Smooth muscle cell (in vitro differentiated cells): ENCODE measurements around the gene MTAP. TPM values are rescaled to one million over a fixed set of nuclear protein-coding genes. Genes with fewer than 3 reads are reported as not detected.

Experiments used
- DNase-seq: peaks from one replicate; lab custom pipeline; 2025; ENCODE audit not compliant: unreplicated experiment; lab: John Stamatoyannopoulos, UW
- H2AFZ ChIP-seq: fragments of 200-600 bp; sonication (generic); 2 replicates; pipeline ENCODE4 v1.6.0; 2016; ENCODE audit warnings: antibody characterized with exemption, low read depth, mild to moderate bottlenecking
- H3F3A ChIP-seq: fragments of 200-600 bp; sonication (generic); 2 replicates; pipeline ENCODE4 v1.6.0; 2017; ENCODE audit warnings: antibody characterized with exemption, low read depth
- H3K27ac ChIP-seq: fragments of 200-600 bp; sonication (generic); 2 replicates; pipeline ENCODE4 v1.5.1; 2016; ENCODE audit warnings: low read depth, mild to moderate bottlenecking
- H3K27me3 ChIP-seq: fragments of 200-600 bp; sonication (generic); 2 replicates; pipeline ENCODE4 v1.6.1; 2016; ENCODE audit warnings: low read depth, mild to moderate bottlenecking
- H3K36me3 ChIP-seq: fragments of 200-600 bp; sonication (generic); 2 replicates; pipeline ENCODE4 v1.5.1; 2016; ENCODE audit warnings: low read depth
- H3K4me1 ChIP-seq: fragments of 200-600 bp; sonication (generic); 2 replicates; pipeline ENCODE4 v1.5.1; 2016; ENCODE audit warnings: low read depth
- H3K4me2 ChIP-seq: fragments of 200-600 bp; sonication (generic); 2 replicates; pipeline ENCODE4 v1.6.0; 2016; ENCODE audit warnings: mild to moderate bottlenecking
- H3K4me3 ChIP-seq: fragments of 200-600 bp; sonication (generic); 2 replicates; pipeline ENCODE4 v1.5.1; 2016; ENCODE audit warnings: mild to moderate bottlenecking
- H3K79me2 ChIP-seq: fragments of 200-600 bp; sonication (generic); 2 replicates; pipeline ENCODE4 v1.6.0; 2016; ENCODE audit warnings: low read depth, mild to moderate bottlenecking
- H3K9ac ChIP-seq: fragments of 200-600 bp; sonication (generic); 2 replicates; pipeline ENCODE4 v1.6.0; 2016; ENCODE audit warnings: low read depth
- H3K9me3 ChIP-seq: fragments of 200-600 bp; sonication (generic); replicated peaks from 2 replicates; pipeline ENCODE4 v1.5.1; 2016; ENCODE audit warnings: low read depth
- H4K20me1 ChIP-seq: fragments of 200-600 bp; sonication (generic); 2 replicates; pipeline ENCODE4 v1.6.0; 2016; ENCODE audit warnings: low read depth
- CTCF ChIP-seq: fragments of 200-600 bp; sonication (generic); IDR thresholded peaks from 2 replicates; pipeline ENCODE4 v1.5.1; 2017; ENCODE audit warnings: borderline replicate concordance, mild to moderate bottlenecking, antibody characterized with exemption; ENCODE audit not compliant: insufficient read depth, poor library complexity, severe bottlenecking
- WGBS: methylation state at CpG from one replicate; pipeline ENCODE4 v1.1.7; 2016; ENCODE audit warnings: low lambda C conversion rate; 5-methylcytosine and 5-hydroxymethylcytosine counted together
- polyA plus RNA-seq: library from polyadenylated mRNA; unstranded; fragments of >200 nt; fragmentation: Nextera tagmentation; extraction: Ambion mirVana; gene quantifications from 2 replicates; pipeline ENCODE4 v1.2.1, GENCODE V29; 2016
- total RNA-seq: library from RNA; depleted of rRNA; stranded (reverse); fragments of >200 nt; gene quantifications from 2 replicates; pipeline ENCODE4 v1.2.3, GENCODE V29; 2014

MTAP gene
- total RNA-seq (39.6 and 42.7 TPM in 2 replicates), polyA plus RNA-seq (19.1 and 26.1 TPM in 2 replicates)

GRCh38 chr9:21802418-21803000 is at the start of gene MTAP:
TSS of gene MTAP (plus strand) at chr9:21802636. CDS start at chr9:21802749, 113 bp downstream.
- peak within 1 kb of the TSS; percentile 89 for H3K4me2 ChIP-seq
- H3K4me3 ChIP-seq = peak within 1 kb of the TSS; percentile 77
- H3K79me2 ChIP-seq = peaks cover 42% of the 10 kb centered on the region
- WGBS = 3% methylated on average over 41 of the region's 48 CpGs
- peak within 1 kb of the TSS; percentile 77 for H3K27ac ChIP-seq
- peak within 1 kb of the TSS; percentile 89 for H2AFZ ChIP-seq
- H3K36me3 ChIP-seq = no peaks in the 10 kb centered on the region
- H4K20me1 ChIP-seq = peaks cover 40% of the 10 kb centered on the region
- DNase-seq = peak; percentile 46
- TF ChIP-seq CTCF = no peak
- peak within 1 kb of the TSS; percentile 81 for H3K9ac ChIP-seq
- H3K9me3 ChIP-seq = no peaks in the 10 kb centered on the region
- no peaks in the 10 kb centered on the region for H3F3A ChIP-seq
- H3K4me1 ChIP-seq = peaks cover 16% of the 10 kb centered on the region
- H3K27me3 ChIP-seq = peaks cover 4% of the 10 kb centered on the region

- H3K4me2 ChIP-seq = no peak overlapping the region
Observed at GRCh38 chr9:21753523-21753922, 48.9 kb upstream of the MTAP start.

GRCh38 chr9:21754741-21755140 is 47.7 kb upstream of the MTAP start:
- H2AFZ ChIP-seq = no peak overlapping the region
- no peak overlapping the region for H3K27ac ChIP-seq
- DNase-seq = no peak
- 81% methylated on average over 2 of the region's 2 CpGs for WGBS
- H3F3A ChIP-seq = no peaks in the 10 kb centered on the region
- H3K36me3 ChIP-seq = no peaks in the 10 kb centered on the region
- H3K9me3 ChIP-seq = no peaks in the 10 kb centered on the region
- H3K4me2 ChIP-seq = no peak overlapping the region
- peaks cover 9% of the 10 kb centered on the region for H3K27me3 ChIP-seq
- no peak overlapping the region for H3K9ac ChIP-seq
- TF ChIP-seq CTCF = no peak
- H3K4me1 ChIP-seq = no peaks in the 10 kb centered on the region
- no peaks in the 10 kb centered on the region for H4K20me1 ChIP-seq
- H3K79me2 ChIP-seq = no peaks in the 10 kb centered on the region
- no peak overlapping the region for H3K4me3 ChIP-seq

More at GRCh38 chr9:21753523-21753922, 48.9 kb upstream of the MTAP start:
- H2AFZ ChIP-seq = no peak overlapping the region
- no peak overlapping the region for H3K4me3 ChIP-seq
- H3K36me3 ChIP-seq = no peaks in the 10 kb centered on the region
- no peaks in the 10 kb centered on the region for H3K9me3 ChIP-seq
- H3K9ac ChIP-seq = no peak overlapping the region
- no peaks in the 10 kb centered on the region for H3F3A ChIP-seq
- WGBS = 94% methylated on average over 1 of the region's 1 CpG
- H4K20me1 ChIP-seq = no peaks in the 10 kb centered on the region
- H3K79me2 ChIP-seq = no peaks in the 10 kb centered on the region
- H3K4me1 ChIP-seq = no peaks in the 10 kb centered on the region
- H3K27ac ChIP-seq = no peak overlapping the region
- no peak for DNase-seq
- no peak for TF ChIP-seq CTCF
- peaks cover 13% of the 10 kb centered on the region for H3K27me3 ChIP-seq

- no peak for TF ChIP-seq CTCF
- Histone ChIP-seq H4K20me1 (no peaks in the 10 kb centered on the region), H3K27me3 (peaks cover 18% of the 10 kb centered on the region), H3K4me3 (no peak overlapping the region), H3K9me3 (no peaks in the 10 kb centered on the region), H2AFZ (no peak overlapping the region), H3K4me1 (no peaks in the 10 kb centered on the region), H3K79me2 (no peaks in the 10 kb centered on the region), H3K27ac (no peak overlapping the region), H3K9ac (no peak overlapping the region), H3K4me2 (no peak overlapping the region), H3K36me3 (no peaks in the 10 kb centered on the region), H3F3A (no peaks in the 10 kb centered on the region)
- 77% methylated on average over 1 of the region's 1 CpG for WGBS
- DNase-seq = no peak
Observed at GRCh38 chr9:21758540-21758939, 43.9 kb upstream of the MTAP start.
